NT2/D1 (cell line): ENCODE data around the gene AKR1E2.

Experiments used
- YY1 ChIP-seq: IDR thresholded peaks from 2 replicates; pipeline ENCODE4 v1.6.1; 2011; ENCODE audit not compliant: insufficient read length, insufficient read depth
- ZNF274 ChIP-seq: IDR thresholded peaks from 2 replicates; pipeline ENCODE4 v1.6.1; 2011; ENCODE audit warnings: mild to moderate bottlenecking, low read depth, low read length

GRCh38 chr10:4847561-4848355 lies 21.8 kb downstream of the AKR1E2 start:
- TF ChIP-seq YY1 = no peak
- TF ChIP-seq ZNF274 = no peak
